HL-60 (cell line): ENCODE results near the gene MIPOL1.

ENCODE experiments used
- GABPA ChIP-seq: IDR thresholded peaks from 2 replicates; pipeline ENCODE4 v1.6.1; 2012; ENCODE audit warnings: low read depth
- POLR2AphosphoS5 ChIP-seq: IDR thresholded peaks from 2 replicates; pipeline ENCODE4 v1.6.1; 2012; ENCODE audit warnings: low read depth
- SPI1 ChIP-seq: IDR thresholded peaks from 2 replicates; pipeline ENCODE4 v1.6.1; 2012; ENCODE audit warnings: low read depth, mild to moderate bottlenecking, borderline replicate concordance
- TF ChIP-seq, protein P1 (sequence below): IDR thresholded peaks from one replicate; pipeline ENCODE4 v1.5.1; 2011; ENCODE audit warnings: low read length, control low read depth, inconsistent platforms; ENCODE audit not compliant: insufficient read depth
- TF ChIP-seq, protein P2 (sequence below): IDR thresholded peaks from 2 replicates; pipeline ENCODE4 v1.6.1; 2012; ENCODE audit warnings: low read depth; ENCODE audit not compliant: insufficient replicate concordance

- TF ChIP-seq POLR2AphosphoS5 (no peak), SPI1 (no peak), GABPA (no peak)
- TF ChIP-seq, protein P1, sequence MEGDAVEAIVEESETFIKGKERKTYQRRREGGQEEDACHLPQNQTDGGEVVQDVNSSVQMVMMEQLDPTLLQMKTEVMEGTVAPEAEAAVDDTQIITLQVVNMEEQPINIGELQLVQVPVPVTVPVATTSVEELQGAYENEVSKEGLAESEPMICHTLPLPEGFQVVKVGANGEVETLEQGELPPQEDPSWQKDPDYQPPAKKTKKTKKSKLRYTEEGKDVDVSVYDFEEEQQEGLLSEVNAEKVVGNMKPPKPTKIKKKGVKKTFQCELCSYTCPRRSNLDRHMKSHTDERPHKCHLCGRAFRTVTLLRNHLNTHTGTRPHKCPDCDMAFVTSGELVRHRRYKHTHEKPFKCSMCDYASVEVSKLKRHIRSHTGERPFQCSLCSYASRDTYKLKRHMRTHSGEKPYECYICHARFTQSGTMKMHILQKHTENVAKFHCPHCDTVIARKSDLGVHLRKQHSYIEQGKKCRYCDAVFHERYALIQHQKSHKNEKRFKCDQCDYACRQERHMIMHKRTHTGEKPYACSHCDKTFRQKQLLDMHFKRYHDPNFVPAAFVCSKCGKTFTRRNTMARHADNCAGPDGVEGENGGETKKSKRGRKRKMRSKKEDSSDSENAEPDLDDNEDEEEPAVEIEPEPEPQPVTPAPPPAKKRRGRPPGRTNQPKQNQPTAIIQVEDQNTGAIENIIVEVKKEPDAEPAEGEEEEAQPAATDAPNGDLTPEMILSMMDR, result no peak
- TF ChIP-seq, protein P2, sequence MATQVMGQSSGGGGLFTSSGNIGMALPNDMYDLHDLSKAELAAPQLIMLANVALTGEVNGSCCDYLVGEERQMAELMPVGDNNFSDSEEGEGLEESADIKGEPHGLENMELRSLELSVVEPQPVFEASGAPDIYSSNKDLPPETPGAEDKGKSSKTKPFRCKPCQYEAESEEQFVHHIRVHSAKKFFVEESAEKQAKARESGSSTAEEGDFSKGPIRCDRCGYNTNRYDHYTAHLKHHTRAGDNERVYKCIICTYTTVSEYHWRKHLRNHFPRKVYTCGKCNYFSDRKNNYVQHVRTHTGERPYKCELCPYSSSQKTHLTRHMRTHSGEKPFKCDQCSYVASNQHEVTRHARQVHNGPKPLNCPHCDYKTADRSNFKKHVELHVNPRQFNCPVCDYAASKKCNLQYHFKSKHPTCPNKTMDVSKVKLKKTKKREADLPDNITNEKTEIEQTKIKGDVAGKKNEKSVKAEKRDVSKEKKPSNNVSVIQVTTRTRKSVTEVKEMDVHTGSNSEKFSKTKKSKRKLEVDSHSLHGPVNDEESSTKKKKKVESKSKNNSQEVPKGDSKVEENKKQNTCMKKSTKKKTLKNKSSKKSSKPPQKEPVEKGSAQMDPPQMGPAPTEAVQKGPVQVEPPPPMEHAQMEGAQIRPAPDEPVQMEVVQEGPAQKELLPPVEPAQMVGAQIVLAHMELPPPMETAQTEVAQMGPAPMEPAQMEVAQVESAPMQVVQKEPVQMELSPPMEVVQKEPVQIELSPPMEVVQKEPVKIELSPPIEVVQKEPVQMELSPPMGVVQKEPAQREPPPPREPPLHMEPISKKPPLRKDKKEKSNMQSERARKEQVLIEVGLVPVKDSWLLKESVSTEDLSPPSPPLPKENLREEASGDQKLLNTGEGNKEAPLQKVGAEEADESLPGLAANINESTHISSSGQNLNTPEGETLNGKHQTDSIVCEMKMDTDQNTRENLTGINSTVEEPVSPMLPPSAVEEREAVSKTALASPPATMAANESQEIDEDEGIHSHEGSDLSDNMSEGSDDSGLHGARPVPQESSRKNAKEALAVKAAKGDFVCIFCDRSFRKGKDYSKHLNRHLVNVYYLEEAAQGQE, result no peak
Observed at GRCh38 chr14:37490607-37491006, 292.9 kb downstream of the MIPOL1 start.
